Endothelial cell of umbilical vein (primary cell): ENCODE measurements around the gene ASAP2. TPM values are rescaled to one million over a fixed set of nuclear protein-coding genes. Genes with fewer than 3 reads are reported as not detected.

Experiments used
- BruUV-seq: library from RNA; stranded (reverse); fragments of 400-500 nt; replicated peaks from 2 replicates; lab custom pipeline; 2021; lab: Mats Ljungman, UMichigan
- CTCF ChIA-PET: fragments of 300-600, 350-600 bp; sonication (Branson Sonifier 250); formaldehyde crosslinking; loops from one replicate; lab custom pipeline; 2021; ENCODE audit warnings: antibody characterized with exemption, inconsistent platforms; lab: Charles Lee
- POLR2A ChIA-PET: fragments of 300-600, 350-600 bp; sonication (Branson Sonifier 250); formaldehyde crosslinking; loops from one replicate; lab custom pipeline; 2021; ENCODE audit warnings: antibody characterized with exemption, inconsistent platforms; lab: Charles Lee
- DNase-seq: peaks from one replicate; pipeline ENCODE4 v3.0.0-alpha.2; 2011; ENCODE audit warnings: low read depth, low spot score
- FAIRE-seq: peaks from 2 replicates; lab custom pipeline; 2011; peaks lifted over from hg19 to GRCh38; lab: Jason Lieb, UNC
- H2AFZ ChIP-seq: 2 replicates; pipeline ENCODE4 v1.6.0; 2012; ENCODE audit warnings: low read depth, low read length, control low read depth, inconsistent platforms
- H3K27ac ChIP-seq: 2 replicates; pipeline ENCODE4 v1.5.1; 2011; ENCODE audit warnings: low read depth, mild to moderate bottlenecking, control low read depth, low read length, moderate library complexity; ENCODE audit not compliant: insufficient read depth
- H3K27me3 ChIP-seq, 2 experiments: 2 replicates each; pipeline versions ENCODE4 v1.6.0 to v1.6.1; 2011; ENCODE audit warnings: low read length in 2 of 2, mixed read lengths in 1 of 2; ENCODE audit not compliant: control insufficient read depth in 2 of 2, insufficient read depth in 2 of 2
- H3K36me3 ChIP-seq, 2 experiments: 2 replicates in 1 of 2; 3 replicates in 1 of 2; pipeline ENCODE4 v1.5.1; 2011; ENCODE audit warnings: low read length in 2 of 2, mild to moderate bottlenecking in 1 of 2, moderate library complexity in 1 of 2; ENCODE audit not compliant: control insufficient read depth in 2 of 2, insufficient read depth in 2 of 2; ENCODE audit errors: extremely low read depth in 1 of 2
- H3K4me1 ChIP-seq: 3 replicates; pipeline ENCODE4 v1.5.1; 2011; ENCODE audit warnings: mild to moderate bottlenecking, low read length; ENCODE audit not compliant: control insufficient read depth, insufficient read depth; ENCODE audit errors: extremely low read depth
- H3K4me2 ChIP-seq: 2 replicates; pipeline ENCODE4 v1.6.1; 2011; ENCODE audit warnings: low read length, control low read depth, mixed read lengths; ENCODE audit not compliant: insufficient read depth
- H3K4me3 ChIP-seq, 3 experiments: fragments of 200-600 bp in 1 of 3; sonication (generic), shearing (Covaris generic) in 1 of 3; replicated peaks in 1 of 3; 2 replicates each; pipeline ENCODE4 v1.5.1; 2011 to 2016; ENCODE audit warnings: control low read depth in 3 of 3, low read length in 3 of 3, mild to moderate bottlenecking in 2 of 3, inconsistent platforms in 1 of 3, low read depth in 1 of 3, moderate library complexity in 1 of 3; ENCODE audit not compliant: insufficient read depth in 1 of 3
- H3K79me2 ChIP-seq: 2 replicates; pipeline ENCODE4 v1.6.0; 2012; ENCODE audit warnings: low read length, inconsistent platforms; ENCODE audit not compliant: control insufficient read depth, insufficient read depth
- H3K9ac ChIP-seq: replicated peaks from 2 replicates; pipeline ENCODE3; 2011; ENCODE audit warnings: low read length, control low read depth; ENCODE audit not compliant: insufficient read depth; ENCODE audit errors: extremely low read depth
- H3K9me1 ChIP-seq: replicated peaks from 3 replicates; pipeline ENCODE4 v1.6.0; 2011; ENCODE audit warnings: mild to moderate bottlenecking, low read length; ENCODE audit not compliant: control insufficient read depth, insufficient read depth; ENCODE audit errors: extremely low read depth
- H3K9me3 ChIP-seq: replicated peaks from 2 replicates; pipeline ENCODE4 v1.5.1; 2012; ENCODE audit warnings: low read length, inconsistent platforms; ENCODE audit not compliant: control insufficient read depth, insufficient read depth
- H4K20me1 ChIP-seq: replicated peaks from 2 replicates; pipeline ENCODE3; 2011; ENCODE audit warnings: mild to moderate bottlenecking, low read length; ENCODE audit not compliant: control insufficient read depth, insufficient read depth; ENCODE audit errors: extremely low read depth
- EZH2 ChIP-seq: IDR thresholded peaks from 2 replicates; pipeline ENCODE4 v1.6.1; 2012; ENCODE audit warnings: borderline replicate concordance, low read depth, mild to moderate bottlenecking, moderate library complexity, low read length, inconsistent platforms; ENCODE audit not compliant: severe bottlenecking
- FOS ChIP-seq: IDR thresholded peaks from 2 replicates; pipeline ENCODE4 v1.6.1; 2011; ENCODE audit warnings: mild to moderate bottlenecking, low read length, moderate library complexity, borderline replicate concordance; ENCODE audit not compliant: insufficient read depth
- GATA2 ChIP-seq: IDR thresholded peaks from 2 replicates; pipeline ENCODE4 v1.7.0; 2011; ENCODE audit warnings: low read depth, mild to moderate bottlenecking, moderate library complexity, mixed read lengths, low read length; ENCODE audit not compliant: insufficient read length, insufficient read depth
- JUN ChIP-seq: IDR thresholded peaks from 2 replicates; pipeline ENCODE4 v1.6.1; 2011; ENCODE audit warnings: borderline replicate concordance, low read depth; ENCODE audit not compliant: insufficient read length, insufficient read depth
- MYC ChIP-seq: IDR thresholded peaks from one replicate; pipeline ENCODE4 v1.6.1; 2011; ENCODE audit warnings: mild to moderate bottlenecking, low read depth, low read length
- POLR2A ChIP-seq: IDR thresholded peaks from 2 replicates; pipeline ENCODE4 v1.6.1; 2012; ENCODE audit warnings: low read depth, mild to moderate bottlenecking, control low read depth, low read length
- POLR2AphosphoS5 ChIP-seq: IDR thresholded peaks from 2 replicates; pipeline ENCODE4 v1.6.1; 2012; ENCODE audit warnings: low read depth, mild to moderate bottlenecking, control low read depth, low read length, moderate library complexity; ENCODE audit not compliant: insufficient read depth
- dilution Hi-C: fragments of 300-500 bp; cut with MboI; formaldehyde crosslinking; loops from one replicate; pipeline ENCODE4 v1.15.0; 2019; ENCODE audit warnings: low sequenced_read_pairs; ENCODE audit not compliant: extremely low pct_ligation_motif_present
- intact Hi-C: fragments of 100-400 bp; cut with micrococcal nuclease; formaldehyde crosslinking; loops from one replicate; pipeline ENCODE4 v1.10.0; 2022
- polyA plus RNA-seq, 4 experiments: library from polyadenylated mRNA; depleted of rRNA in 3 of 4; stranded (reverse) in 3 of 4; unstranded in 1 of 4; fragments of >200 nt; gene quantifications; 2 replicates each; pipeline versions ENCODE4 v1.2.1 to v1.2.3, GENCODE V29; 2011 to 2012; ENCODE audit warnings: missing spikeins in 1 of 4
- total RNA-seq: library from RNA; stranded (reverse); gene quantifications from 2 replicates; pipeline ENCODE4 v1.2.3, GENCODE V29; 2021
- TF ChIP-seq, protein P1 (sequence below), 2 donors: IDR thresholded peaks; 1 replicate in 1 of 2; 2 replicates in 1 of 2; pipeline ENCODE4 v1.5.1; 2011; ENCODE audit warnings: low read length in 2 of 2, mild to moderate bottlenecking in 2 of 2, moderate library complexity in 2 of 2, control low read depth in 1 of 2, inconsistent platforms in 1 of 2, low read depth in 1 of 2; ENCODE audit not compliant: insufficient read depth in 1 of 2; ENCODE audit errors: extremely low read depth in 1 of 2
- TF ChIP-seq, protein P2 (sequence below): IDR thresholded peaks from 2 replicates; pipeline ENCODE4 v1.6.1; 2011; ENCODE audit not compliant: insufficient read depth, insufficient read length

ASAP2 gene
- total and polyA plus RNA-seq, 2 donors (not counting 3 experiments of a cell fraction or from before 2014, with no cell fraction given), result 31.1 to 79.2 TPM

DNA sequence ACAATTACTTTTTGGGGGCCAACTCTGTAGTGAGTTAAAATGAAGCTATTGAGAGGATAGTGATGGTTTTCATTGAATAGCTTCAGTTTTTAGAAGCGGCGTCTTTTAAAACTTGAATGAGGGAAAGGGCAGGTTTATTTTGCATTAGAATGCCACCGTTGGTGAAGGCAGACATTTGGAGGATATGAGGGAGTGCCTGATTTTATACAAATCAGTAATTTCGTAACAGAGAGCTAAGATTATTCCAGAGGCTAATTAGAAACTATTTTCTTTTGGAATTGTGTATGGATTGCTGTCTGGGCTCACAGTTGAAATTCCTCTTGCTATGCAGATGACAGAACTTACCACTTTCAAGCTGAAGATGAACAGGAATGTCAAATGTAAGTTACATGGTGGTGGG, 149.1 kb downstream of the ASAP2 start:
- Histone ChIP-seq H3K9me3 (no peaks in the 10 kb centered on the region), H3K79me2 (no peaks in the 10 kb centered on the region), H3K27me3 (no peaks in the 10 kb centered on the region), H3K27ac (no peak overlapping the region), H3K9ac (no peak overlapping the region), H3K4me1 (no peaks in the 10 kb centered on the region), H3K9me1 (no peaks in the 10 kb centered on the region), H4K20me1 (no peaks in the 10 kb centered on the region), H2AFZ (no peak overlapping the region), H3K4me2 (no peak overlapping the region), H3K36me3 (peaks cover 32 to 51% of the 10 kb centered on the region in 2 experiments), H3K4me3 (no peak overlapping the region)
- ChIA-PET CTCF (interaction anchor here (0.7 to 1.6 kb wide), 5 partner anchors 8 to 214 kb away, joined by 3 to 6 read pairs (median 3); no protein-coding TSS in a partner anchor), POLR2A (no interaction called here)
- DNase-seq, result no peak
- dilution Hi-C loops, result loop anchor here (25.0 kb wide), 1 partner anchor 193 kb away; no protein-coding TSS in a partner anchor
- TF ChIP-seq GATA2 (no peak), FOS (no peak), POLR2AphosphoS5 (no peak), MYC (no peak), JUN (no peak), EZH2 (no peak), POLR2A (no peak)
- TF ChIP-seq, protein P1, sequence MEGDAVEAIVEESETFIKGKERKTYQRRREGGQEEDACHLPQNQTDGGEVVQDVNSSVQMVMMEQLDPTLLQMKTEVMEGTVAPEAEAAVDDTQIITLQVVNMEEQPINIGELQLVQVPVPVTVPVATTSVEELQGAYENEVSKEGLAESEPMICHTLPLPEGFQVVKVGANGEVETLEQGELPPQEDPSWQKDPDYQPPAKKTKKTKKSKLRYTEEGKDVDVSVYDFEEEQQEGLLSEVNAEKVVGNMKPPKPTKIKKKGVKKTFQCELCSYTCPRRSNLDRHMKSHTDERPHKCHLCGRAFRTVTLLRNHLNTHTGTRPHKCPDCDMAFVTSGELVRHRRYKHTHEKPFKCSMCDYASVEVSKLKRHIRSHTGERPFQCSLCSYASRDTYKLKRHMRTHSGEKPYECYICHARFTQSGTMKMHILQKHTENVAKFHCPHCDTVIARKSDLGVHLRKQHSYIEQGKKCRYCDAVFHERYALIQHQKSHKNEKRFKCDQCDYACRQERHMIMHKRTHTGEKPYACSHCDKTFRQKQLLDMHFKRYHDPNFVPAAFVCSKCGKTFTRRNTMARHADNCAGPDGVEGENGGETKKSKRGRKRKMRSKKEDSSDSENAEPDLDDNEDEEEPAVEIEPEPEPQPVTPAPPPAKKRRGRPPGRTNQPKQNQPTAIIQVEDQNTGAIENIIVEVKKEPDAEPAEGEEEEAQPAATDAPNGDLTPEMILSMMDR (IDR thresholded peaks at IDR 0.05; ENCODE audit: extremely low read depth in 1 of 2, insufficient read depth in 1 of 2, low read depth in 1 of 2, low read length in 2 of 2), result no peak
- TF ChIP-seq, protein P2, sequence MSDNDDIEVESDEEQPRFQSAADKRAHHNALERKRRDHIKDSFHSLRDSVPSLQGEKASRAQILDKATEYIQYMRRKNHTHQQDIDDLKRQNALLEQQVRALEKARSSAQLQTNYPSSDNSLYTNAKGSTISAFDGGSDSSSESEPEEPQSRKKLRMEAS, result no peak
- intact Hi-C loops, result no loop called here
- no TSS peak for BruUV-seq
- FAIRE-seq, result no peak
